DMS114 treated with DMSO at 0.1 percent for 48 hours (cell line): ENCODE data around the gene SPPL2C.

Source experiments
- DNase-seq: peaks from one replicate; lab custom pipeline; 2025; ENCODE audit not compliant: unreplicated experiment; lab: John Stamatoyannopoulos, UW

SPPL2C gene, protein sequence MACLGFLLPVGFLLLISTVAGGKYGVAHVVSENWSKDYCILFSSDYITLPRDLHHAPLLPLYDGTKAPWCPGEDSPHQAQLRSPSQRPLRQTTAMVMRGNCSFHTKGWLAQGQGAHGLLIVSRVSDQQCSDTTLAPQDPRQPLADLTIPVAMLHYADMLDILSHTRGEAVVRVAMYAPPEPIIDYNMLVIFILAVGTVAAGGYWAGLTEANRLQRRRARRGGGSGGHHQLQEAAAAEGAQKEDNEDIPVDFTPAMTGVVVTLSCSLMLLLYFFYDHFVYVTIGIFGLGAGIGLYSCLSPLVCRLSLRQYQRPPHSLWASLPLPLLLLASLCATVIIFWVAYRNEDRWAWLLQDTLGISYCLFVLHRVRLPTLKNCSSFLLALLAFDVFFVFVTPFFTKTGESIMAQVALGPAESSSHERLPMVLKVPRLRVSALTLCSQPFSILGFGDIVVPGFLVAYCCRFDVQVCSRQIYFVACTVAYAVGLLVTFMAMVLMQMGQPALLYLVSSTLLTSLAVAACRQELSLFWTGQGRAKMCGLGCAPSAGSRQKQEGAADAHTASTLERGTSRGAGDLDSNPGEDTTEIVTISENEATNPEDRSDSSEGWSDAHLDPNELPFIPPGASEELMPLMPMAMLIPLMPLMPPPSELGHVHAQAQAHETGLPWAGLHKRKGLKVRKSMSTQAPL

DNA sequence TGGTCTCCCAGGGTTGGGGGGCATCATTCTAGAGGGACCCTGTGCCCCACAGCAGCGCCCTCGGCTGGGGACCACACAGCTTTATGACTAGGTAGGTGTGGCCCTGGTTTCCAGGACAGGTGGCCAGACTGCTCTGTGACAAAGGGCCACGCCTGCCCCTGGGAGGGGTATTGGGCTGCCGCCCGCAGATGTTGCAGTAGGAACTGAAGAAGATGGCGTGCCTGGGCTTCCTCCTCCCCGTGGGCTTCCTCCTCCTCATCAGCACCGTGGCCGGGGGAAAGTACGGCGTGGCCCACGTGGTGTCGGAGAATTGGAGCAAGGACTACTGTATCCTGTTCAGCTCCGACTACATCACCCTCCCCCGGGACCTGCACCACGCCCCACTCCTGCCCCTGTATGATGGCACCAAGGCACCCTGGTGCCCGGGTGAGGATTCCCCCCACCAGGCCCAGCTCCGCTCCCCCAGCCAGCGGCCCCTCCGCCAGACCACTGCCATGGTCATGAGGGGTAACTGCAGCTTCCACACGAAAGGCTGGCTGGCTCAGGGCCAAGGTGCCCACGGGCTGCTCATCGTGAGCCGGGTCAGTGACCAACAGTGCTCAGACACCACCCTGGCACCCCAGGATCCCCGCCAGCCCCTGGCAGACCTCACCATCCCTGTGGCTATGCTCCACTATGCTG is at the start of gene SPPL2C:
Gene SPPL2C (plus strand): TSS at position 187 of the 681 bp plus-strand sequence. CDS start 26 bp downstream, at position 213.
- no peak for DNase-seq

DNA sequence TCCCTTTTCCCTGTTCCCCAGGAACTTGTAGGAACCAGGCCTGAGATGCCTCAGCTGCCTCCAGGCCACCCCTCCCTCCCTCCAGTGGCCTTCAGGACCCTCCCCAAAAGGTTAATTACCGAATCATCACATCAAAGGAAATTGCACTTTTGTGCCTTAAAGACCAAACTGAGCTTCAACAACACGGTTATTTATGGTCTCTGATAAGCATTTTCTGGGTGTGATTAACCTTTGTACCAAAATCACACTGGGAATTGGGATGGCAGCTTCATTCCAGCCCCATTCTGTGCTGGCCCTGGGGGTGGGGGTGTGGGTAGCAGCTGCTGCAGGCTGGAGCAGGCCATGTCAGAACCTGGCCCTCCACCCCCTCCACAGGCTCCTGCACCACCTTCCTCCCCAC is 43.9 kb upstream of the SPPL2C start:
- DNase-seq = no peak

DNA sequence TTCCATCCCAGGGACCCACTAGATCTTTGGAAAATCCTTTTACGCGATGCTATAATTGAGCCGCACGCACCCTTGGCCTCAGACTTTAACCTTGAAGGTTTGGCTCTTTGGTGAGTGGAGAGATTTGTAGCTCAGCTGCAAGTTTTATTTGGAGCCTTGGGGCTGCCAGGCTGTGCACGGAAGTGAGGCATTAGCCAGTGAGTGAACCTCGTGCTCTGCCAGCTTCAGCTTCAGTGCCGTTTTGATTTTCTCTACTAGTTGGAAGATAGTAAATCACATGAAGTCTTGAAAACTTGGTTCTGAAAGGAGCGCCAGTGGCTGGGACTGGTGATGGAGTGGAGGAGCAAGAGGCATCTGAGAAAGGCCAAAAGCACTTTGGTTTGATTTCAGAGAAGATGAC is 43.3 kb upstream of the SPPL2C start:
- DNase-seq = no peak

DNA sequence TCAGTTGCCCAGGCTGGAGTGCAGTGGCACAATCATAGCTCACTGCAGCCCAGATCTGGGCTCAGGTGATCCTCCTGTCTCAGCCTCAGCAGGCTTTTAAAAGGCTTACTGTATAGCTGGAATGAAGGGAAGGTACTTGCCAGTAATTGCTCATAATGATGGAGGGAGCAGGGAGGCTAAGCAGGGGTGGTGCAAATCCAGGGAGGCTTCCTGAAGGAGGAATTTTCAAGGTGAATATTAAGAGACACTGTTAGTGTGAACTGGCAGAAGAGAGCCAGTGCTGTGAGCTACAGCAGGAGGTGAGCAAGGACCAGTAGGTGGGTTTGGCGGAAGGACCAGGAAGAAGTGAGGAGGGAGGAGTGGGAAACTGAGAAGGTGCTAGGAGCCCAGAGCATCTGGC is 35.8 kb upstream of the SPPL2C start:
- no peak for DNase-seq

DNA sequence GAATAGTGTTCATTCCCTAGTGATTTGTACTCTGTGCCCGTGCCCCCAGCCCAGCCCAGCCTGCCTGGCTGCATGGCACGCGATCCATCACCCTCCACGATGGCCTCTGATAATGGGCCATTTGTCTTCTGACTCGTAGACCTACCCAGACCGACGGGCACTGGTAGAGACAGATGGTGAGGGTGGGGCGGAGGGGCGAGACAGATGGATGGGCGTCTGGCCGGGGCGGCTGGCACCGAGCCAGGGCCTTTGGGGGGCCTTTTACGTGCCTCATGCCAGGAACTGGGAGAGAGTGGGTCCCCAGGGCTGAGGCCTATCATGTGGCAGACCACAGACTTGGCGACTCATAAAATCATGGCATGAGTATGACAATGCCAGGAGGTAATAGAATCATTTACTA is 35.2 kb upstream of the SPPL2C start:
- no peak for DNase-seq

DNA sequence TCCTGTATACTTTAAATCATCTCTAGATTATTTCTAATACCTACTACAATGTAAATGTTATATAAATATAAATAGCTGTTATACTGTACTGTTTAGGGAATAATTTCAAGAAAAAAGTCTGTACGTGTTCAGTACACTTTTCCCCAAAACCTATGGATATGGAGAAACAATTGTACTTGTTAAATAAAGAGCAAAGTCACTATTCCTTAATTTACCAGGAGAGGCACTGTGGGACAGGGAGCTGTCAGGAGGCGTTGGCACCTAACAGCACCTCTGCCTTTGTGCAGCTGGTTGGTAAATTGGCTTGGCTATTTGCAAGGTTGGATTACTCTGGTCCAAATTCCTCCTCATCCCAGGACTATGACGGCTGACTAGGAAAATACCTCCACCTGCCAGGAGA is 32.6 kb upstream of the SPPL2C start:
- no peak for DNase-seq

DNA sequence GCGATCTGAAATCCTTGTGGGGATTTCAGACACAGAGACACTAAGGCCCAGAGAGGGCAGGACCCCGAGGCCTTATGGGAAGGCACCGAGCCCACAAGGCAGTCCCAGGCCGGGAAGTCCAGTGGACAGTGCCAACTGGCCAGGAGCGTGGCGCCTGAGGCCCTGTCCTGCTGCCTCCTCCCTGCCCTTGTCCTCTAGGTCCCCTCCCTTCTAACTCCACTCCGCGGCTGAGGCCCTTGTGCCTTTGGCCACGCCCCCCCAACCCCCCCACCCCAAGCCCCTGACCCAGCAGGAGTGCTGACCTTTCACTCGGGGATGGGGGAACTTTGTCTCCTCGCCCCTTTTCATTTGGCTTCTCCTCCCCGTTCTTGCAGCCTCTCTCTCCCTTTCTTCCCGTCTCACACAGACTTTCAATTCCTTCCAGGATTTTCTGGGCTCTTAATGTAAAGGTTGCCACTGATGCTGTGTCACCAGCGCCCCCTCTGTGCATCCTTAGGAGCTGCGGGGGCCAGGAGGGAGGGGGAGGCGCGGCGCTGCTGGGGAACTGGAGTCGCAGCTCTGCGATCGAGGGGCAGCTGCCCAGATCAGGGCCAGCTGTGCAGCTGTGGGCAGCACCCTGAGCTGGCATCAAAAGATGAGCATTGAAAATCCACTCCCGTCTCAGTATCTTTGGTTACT is 31.5 kb upstream of the SPPL2C start:
- DNase-seq = no peak

DNA sequence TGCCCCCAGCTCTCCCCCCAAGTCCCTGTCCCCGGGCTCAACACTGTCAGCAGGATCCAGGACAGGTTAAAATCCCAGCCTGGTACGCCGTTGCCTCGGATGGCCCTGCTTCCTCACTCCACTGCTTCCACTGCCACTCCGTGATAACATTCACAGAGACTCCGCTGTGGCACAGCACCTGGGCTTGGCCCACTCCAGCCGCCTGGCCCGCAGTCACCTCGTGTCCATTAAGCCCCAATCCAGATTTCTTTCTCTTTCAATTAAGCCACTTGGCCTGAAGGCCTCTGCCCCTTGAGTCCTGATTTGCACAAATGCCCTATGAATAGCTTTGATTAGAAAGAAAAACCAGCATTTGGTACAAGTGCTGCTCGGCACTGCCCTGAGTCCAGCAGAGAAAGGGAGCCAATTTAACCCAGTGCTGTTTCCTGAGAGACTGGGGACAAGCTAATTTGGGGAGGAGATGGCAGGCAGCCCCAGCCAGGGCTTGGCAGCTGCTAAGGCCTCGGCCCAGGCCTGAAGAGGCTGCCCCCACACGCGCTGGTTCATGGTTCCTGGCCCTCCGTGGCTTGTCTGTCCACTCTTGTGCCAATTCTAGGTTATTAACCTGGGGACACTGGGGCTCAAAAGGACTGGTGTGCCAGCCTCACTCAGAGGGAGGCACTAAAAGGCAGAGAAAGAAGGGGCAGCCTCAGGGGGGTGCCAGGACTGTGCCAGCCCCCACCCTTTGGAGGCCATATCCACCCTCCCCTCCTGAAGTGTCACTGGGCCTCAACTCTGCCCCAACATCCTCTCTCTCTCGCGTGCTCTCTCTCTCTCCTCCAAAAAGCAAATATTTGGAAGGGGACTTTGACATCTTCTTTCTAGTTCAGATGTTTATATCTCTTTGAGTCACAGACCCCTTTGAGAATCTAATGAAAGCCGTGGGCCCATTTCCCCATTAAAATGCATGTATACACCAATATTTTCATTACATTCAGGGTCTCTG is 29.8 kb upstream of the SPPL2C start:
- DNase-seq = no peak

DNA sequence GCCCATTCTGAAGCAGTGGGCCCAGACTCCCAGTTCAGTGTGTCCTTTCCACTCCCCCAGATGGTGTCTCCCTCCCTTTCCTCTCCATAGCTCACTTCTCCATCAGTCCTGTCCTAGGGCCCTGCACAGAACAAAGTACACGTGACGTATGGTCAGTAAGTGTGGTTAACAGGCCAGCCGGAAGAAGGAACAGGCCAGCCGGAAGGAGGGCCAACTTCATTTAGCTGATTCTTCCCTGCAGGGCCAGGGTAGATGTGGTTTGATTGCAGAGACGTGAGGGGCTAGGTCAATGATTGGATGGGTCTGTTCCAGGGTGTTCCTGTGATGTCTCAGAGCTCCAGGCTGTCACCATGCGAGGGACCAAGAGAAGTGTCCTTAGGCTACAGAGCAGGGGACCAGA is 28.9 kb upstream of the SPPL2C start:
- DNase-seq = no peak

DNA sequence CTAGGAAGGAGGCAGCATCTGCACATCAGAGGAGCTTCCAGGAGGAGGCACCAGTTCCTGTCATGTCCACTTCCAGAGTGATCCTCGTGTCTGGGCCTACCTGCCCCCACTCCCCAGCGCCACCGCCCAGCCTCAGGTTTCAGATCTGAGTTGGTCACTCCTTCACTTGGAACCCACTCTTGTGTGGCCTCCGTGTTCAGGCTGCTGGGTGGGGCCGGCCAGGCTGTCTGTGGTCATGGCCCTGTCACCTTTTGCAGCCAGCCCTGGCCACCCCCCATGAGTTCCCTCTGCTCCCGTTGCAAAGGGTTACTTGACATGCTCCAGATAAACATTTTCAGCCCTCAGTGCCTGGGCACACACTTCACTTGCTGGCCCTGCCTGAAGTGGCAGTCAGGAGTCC is 26.6 kb upstream of the SPPL2C start:
- DNase-seq = no peak

DNA sequence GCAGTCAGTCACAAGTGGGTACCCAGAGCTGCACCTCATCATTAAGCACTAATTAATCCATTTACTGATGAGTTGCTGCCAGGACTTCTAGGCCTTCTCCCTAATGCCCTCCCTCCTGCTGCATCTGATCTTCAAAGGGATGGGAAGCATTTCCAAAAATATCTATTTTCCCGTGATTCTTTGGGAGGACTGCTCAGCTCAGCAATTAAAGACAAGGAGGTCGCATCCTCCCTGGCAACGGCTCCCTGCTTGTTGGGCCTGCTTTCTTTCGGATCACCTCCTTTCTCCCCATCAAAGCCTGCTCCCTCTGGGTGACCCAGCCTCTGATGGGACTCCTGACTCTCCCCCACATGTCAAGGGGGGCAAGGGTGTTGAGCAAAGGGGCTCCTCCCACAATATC is 26.0 kb upstream of the SPPL2C start:
- no peak for DNase-seq

DNA sequence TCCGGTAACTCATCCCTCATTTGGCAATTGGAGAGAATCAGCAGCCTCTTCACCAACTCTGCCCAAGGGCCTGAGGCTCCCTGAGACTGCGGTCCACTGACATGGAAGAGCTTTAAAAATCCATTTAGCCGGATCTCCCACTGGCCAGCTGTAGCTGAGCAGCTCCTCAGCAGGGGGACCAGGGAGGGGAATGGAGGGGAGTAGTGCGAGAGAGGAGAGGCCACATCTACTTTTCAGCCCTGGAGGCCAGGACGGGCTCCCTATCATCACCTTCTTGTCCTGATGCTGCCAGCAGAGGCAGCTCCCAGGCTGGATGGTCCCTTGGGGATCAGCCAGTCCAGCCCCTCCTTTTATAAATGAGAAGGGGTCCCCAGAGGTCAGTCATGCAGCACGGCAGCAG is 25.0 kb upstream of the SPPL2C start:
- DNase-seq = no peak

DNA sequence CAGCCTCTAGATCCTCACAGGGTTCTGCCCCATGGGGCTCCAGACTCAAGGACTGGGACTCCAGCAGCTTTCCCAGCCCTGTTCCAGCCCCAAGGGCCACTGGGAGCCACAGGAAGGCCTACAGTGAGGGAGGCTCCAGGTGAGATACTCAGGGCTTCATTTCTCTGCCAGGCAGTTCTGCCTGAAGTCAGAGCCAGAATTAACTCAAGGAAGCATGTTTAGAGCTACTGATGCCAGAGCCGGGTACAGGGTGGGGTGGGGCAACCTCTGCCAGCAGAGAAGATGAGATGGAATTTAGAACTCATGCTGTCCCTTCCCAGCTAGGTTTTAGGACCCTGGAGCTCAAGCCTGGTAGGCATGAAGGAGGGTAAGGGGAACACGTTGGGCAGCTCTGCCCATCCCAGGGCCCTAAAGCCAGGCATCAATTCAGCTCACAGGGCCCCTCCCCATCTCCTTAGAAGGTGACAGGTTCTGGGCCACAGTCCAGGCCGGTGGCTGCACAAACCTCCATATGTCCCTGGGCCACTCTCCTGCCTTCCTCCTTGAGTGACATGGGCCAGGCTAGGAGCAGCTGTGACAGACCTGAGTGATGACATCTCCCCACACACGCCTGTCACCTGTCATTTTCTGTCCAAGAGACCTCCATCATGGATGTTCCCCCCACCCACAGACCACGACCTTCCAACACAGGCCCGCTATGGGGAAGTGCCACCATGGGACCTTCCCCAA is 24.5 kb upstream of the SPPL2C start:
- no peak for DNase-seq

DNA sequence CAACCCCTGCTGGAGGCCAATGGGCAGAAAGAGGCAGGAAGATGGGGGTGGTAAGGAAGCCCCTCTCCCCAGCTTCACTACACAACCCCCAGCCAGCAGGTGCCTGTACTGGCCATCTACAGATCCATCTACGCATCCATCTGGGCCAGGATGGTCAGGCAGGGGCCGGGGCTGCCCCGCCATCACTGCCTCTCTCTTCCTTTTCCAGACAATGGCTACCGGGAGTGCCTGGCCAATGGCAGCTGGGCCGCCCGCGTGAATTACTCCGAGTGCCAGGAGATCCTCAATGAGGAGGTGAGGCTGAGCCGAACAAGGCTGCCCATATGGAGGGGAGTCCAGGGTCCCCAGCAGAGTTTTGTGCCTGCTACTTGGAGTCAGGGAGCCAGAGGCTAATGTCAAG is 23.5 kb upstream of the SPPL2C start:
- DNase-seq = no peak

DNA sequence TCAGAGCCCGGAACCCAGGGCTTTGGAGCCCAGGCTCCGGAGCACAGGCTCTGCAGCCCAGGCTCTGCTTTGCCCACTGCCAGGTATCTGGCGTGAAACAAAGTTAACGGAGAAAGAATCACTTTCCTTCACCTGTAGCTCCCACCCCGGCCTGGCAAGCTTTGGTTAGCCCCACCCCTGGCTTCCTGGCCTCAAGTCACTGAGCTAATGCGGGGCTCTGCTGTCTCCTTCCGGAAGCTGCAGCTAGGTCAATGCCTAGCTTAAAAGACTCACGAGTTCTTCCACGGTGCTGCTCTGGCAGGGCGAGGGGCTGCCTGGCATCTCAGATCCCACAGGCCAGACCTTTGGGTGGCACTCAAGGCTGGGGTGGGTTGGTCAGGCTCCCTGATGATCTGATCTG is 21.1 kb upstream of the SPPL2C start:
- no peak for DNase-seq

DNA sequence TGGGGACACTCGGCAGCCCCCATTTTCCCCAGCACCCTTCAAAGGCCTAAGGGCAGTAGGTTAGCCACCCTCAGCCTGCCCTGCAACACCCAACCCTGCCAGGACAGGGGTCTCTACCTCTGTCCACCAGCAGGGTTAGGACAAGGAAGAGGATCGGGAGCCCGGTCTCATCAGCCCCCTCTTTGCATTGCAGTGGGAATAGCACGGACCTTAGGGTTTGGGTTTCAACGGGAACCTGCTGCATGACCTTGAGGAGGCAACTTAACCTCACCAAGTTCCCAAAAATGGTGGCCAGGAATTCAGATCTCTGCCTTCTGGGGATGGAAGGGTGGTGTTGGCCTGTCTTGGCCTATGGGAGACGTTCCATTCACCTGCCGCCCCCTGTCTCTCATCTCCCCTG is 20.2 kb upstream of the SPPL2C start:
- no peak for DNase-seq

DNA sequence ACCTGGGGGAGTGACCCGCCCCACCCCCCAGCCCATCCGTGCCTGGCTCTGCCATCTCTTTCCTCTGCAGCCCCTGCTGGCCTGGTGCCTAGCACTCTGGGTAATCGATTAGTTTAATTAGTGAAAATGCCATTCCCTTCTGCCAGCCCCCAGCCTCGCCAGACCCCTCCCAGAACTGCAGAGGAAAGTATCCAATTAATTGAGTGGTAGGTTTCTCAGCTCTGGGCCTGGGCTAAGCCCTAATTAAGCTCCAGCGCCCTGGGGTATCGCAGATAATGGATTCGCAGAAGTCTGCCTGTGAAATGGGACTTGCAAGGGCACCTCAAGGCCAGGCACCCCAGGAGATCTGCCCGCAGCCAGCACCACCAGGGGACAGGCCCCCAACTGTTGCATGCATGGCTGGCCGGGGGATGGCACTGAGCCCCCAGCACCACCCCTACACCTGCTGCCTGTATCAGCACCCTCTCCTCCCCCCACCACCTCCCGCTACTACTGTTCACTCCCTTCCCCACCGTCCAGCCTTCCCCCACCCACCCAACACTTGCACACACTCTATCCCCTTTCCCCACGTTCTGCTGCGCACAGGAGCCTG is 19.7 kb upstream of the SPPL2C start:
- no peak for DNase-seq

DNA sequence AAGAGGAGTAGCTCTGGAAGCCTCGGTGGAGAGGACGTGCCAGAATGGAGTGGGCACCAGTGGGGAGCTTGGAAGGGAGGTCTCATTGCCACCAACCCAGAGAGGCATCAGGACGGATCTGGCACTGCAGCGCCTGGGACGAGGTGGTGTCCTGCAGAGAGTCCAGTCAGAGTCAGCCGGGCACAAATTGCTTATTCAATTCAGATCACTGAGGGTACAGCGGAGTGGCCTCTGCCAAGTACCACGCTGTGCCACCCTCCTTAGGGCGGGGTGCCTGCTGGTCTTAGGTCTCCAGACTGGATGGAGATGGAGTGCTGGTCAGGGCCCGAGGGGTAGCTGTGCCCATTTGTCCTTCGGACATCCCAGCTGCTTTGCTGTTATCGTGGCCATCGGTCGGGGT is 18.9 kb upstream of the SPPL2C start:
- no peak for DNase-seq

DNA sequence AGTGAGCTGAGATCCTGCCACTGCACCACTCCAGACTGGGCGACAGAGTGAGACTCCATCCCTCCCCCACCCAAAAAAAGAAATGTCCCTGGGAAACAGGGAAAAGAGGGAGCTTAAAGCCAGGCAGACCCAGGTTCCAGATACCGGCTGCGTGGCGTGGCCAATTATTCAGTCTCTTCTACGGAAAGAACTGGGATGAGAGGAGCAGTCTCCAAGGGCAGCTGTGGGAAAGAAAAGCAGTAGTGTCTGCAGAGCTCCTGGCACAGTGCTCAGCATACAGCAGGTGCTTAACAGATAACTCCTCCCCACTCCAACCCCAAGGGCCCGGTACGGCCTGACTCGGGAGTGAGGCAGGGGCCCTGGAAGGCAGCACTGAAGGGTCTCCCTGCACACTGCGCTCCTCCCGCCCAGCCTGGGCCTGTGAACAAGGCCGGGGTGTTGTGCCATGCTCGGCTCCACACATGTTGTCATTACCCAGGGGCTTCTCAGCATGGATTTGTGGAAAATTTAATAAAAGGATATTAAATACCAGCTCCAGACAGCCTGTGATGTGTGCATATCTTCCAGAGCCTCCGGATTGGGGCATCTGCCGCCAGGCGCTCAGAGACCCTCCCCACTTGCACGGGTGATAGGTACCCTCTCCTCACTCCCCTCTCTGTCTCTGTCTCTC is 17.6 kb upstream of the SPPL2C start:
- no peak for DNase-seq
